ENCODE results near the gene FNIP2.
A peak's percentile ranks its signal among the peaks of the same experiment; 100 is the strongest.
"Not testable (repeated sequence)": the region's sequence is repeated elsewhere in the genome, so short reads cannot be mapped to it uniquely, and the experiment has no call there.

The FNIP2 gene

DNA sequence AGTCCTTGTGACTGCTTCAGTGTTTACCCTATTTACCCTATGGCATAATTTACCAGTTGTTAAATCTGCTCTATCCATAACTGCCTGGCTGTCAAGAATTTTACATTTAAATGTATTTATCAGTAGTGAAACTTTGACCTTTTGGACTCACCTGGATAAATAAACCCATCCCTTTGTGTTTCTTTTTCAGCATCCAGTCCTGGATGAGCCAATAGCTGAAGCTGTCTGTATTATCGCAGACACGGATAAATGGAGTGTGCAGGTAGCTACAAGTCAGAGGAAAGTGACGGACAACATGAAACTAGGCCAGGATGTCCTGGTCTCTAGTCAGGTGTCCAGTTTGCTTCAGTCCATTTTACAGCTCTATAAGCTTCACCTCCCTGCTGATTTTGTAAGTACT, 122.4 kb downstream of the FNIP2 start:
- ChIA-PET POLR2A (no interaction called here), CTCF (interaction anchor here (0.7 to 2.3 kb wide), 2 partner anchors 41 to 312 kb away, joined by 3 to 6 read pairs; no protein-coding TSS in a partner anchor)
- no peak overlapping the region for H3K4me3 ChIP-seq (ENCODE audit: low read depth, low read length)
- DNase-seq (ENCODE audit: low read depth, low spot score), result no peak
- TF ChIP-seq, protein P1, sequence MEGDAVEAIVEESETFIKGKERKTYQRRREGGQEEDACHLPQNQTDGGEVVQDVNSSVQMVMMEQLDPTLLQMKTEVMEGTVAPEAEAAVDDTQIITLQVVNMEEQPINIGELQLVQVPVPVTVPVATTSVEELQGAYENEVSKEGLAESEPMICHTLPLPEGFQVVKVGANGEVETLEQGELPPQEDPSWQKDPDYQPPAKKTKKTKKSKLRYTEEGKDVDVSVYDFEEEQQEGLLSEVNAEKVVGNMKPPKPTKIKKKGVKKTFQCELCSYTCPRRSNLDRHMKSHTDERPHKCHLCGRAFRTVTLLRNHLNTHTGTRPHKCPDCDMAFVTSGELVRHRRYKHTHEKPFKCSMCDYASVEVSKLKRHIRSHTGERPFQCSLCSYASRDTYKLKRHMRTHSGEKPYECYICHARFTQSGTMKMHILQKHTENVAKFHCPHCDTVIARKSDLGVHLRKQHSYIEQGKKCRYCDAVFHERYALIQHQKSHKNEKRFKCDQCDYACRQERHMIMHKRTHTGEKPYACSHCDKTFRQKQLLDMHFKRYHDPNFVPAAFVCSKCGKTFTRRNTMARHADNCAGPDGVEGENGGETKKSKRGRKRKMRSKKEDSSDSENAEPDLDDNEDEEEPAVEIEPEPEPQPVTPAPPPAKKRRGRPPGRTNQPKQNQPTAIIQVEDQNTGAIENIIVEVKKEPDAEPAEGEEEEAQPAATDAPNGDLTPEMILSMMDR (IDR thresholded peaks at IDR 0.05; ENCODE audit: insufficient read depth, low read length, missing control alignments), result no peak

DNA sequence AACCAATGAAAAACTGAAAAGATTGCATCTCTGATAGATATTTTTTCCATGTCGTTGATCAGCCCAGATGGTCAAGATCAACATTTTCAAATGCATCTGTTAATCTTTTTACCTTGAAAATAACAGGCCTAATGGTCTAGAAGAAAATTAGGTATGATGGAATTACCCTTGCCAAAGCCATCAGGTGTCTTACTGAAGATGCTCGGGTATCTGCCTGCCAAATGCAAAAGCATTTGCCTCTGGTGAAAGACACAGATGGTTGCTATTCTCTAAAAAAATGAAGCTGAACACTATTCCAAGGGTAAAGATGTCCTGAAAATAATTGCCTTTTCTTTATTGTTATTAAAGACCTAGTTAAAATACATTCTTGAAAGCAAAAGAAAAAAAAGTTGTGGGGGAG, 126.0 kb downstream of the FNIP2 start:
- TF ChIP-seq, protein P1 (IDR thresholded peaks at IDR 0.05; ENCODE audit: insufficient read depth, low read length, missing control alignments), result no peak
- ChIA-PET POLR2A (no interaction called here), CTCF (interaction anchor here (1.4 kb wide), 1 partner anchor 281 kb away, joined by 3 read pairs; no protein-coding TSS in a partner anchor)
- H3K4me3 ChIP-seq (ENCODE audit: low read depth, low read length), result no peak overlapping the region
- DNase-seq (ENCODE audit: low read depth, low spot score), result no peak

GRCh38 chr4:158895797-158896576, 127.2 kb downstream of the FNIP2 start:
- H3K4me3 ChIP-seq (ENCODE audit: low read depth, low read length), result no peak overlapping the region
- CTCF ChIA-PET, result interaction anchor here (1.4 kb wide), 1 partner anchor 280 kb away, joined by 3 read pairs; no protein-coding TSS in a partner anchor
- TF ChIP-seq, protein P1 (IDR thresholded peaks at IDR 0.05; ENCODE audit: insufficient read depth, low read length, missing control alignments), result peak; percentile 8
- POLR2A ChIA-PET, result no interaction called here
- no peak for DNase-seq (ENCODE audit: low read depth, low spot score)

GRCh38 chr4:158896577-158897238, 127.9 kb downstream of the FNIP2 start:
- H3K4me3 ChIP-seq (ENCODE audit: low read depth, low read length); POLR2A ChIA-PET; CTCF ChIA-PET; DNase-seq (ENCODE audit: low read depth, low spot score): not testable (repeated sequence)

DNA sequence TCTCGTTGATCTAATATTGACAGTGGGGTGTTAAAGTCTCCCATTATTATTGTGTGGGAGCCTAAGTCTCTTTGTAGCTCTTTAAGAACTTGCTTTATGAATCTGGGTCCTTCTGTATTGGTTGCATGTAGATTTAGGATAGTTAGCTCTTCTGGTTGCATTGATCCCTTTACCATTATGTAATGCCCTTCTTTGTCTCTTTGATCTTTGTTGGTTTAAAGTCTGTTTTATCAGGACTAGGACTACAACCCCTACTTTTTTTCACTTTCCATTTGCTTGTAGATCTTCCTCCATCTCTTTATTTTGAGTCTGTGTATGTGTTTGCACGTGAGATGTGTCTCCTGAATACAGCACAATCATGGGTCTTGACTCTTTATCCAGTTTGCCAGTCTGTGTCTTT, 131.6 kb downstream of the FNIP2 start:
- POLR2A ChIA-PET; DNase-seq (ENCODE audit: low read depth, low spot score); H3K4me3 ChIP-seq (ENCODE audit: low read depth, low read length): not testable (repeated sequence)
- CTCF ChIA-PET, result interaction anchor here (1.4 kb wide), 1 partner anchor 12 kb away, joined by 3 read pairs; no protein-coding TSS in a partner anchor

GRCh38 chr4:158902280-158903078, 133.7 kb downstream of the FNIP2 start:
- POLR2A ChIA-PET; H3K4me3 ChIP-seq (ENCODE audit: low read depth, low read length); DNase-seq (ENCODE audit: low read depth, low spot score): not testable (repeated sequence)
- CTCF ChIA-PET, result interaction anchor here (0.6 to 0.9 kb wide), 3 partner anchors 10 to 237 kb away, joined by 3 to 4 read pairs (median 3); no protein-coding TSS in a partner anchor

GRCh38 chr4:158903079-158903456, 134.2 kb downstream of the FNIP2 start:
- no peak overlapping the region for H3K4me3 ChIP-seq (ENCODE audit: low read depth, low read length)
- ChIA-PET CTCF (no interaction called here), POLR2A (no interaction called here)

More at GRCh38 chr4:158903079-158903456, 134.2 kb downstream of the FNIP2 start:
- no peak for DNase-seq (ENCODE audit: low read depth, low spot score)
- TF ChIP-seq, protein P1 (IDR thresholded peaks at IDR 0.05; ENCODE audit: insufficient read depth, low read length, missing control alignments), result no peak
